T follicular helper cell (primary cell): ENCODE data around the gene NFU1.

Experiments
- DNase-seq: peaks from one replicate; pipeline ENCODE4 v3.0.0-alpha.2; 2020; ENCODE audit warnings: low read depth
- total RNA-seq, 2 experiments: gene quantifications; one replicate each; lab custom pipeline; 2026; lab: John Stamatoyannopoulos, UW

The NFU1 gene
- total RNA-seq: 15.7 to 18.3 reads per million in 2 experiments

- DNase-seq: peak; percentile 68
These were observed at the start of gene NFU1 for GRCh38 chr2:69436938-69437750. TSS of gene NFU1 (minus strand) at chr2:69437435. CDS start at chr2:69437422, 13 bp downstream.

- DNase-seq: no peak
These were observed 46.5 kb upstream of the NFU1 start for GRCh38 chr2:69483696-69484095.

- no peak for DNase-seq
These were observed 45.8 kb upstream of the NFU1 start for GRCh38 chr2:69483024-69483423.

- no peak for DNase-seq
These were observed 45.2 kb upstream of the NFU1 start for GRCh38 chr2:69482471-69482870.

- DNase-seq: no peak
These were observed 44.2 kb upstream of the NFU1 start for GRCh38 chr2:69481421-69481820.

- no peak for DNase-seq
These were observed 40.4 kb upstream of the NFU1 start for GRCh38 chr2:69477627-69478026.

GRCh38 chr2:69474688-69475087 is 37.5 kb upstream of the NFU1 start:
- no peak for DNase-seq

- DNase-seq: no peak
These were observed 34.6 kb upstream of the NFU1 start for GRCh38 chr2:69471793-69472192.

GRCh38 chr2:69470911-69471310 is 33.7 kb upstream of the NFU1 start:
- no peak for DNase-seq

GRCh38 chr2:69469784-69470183 is 32.5 kb upstream of the NFU1 start:
- no peak for DNase-seq

GRCh38 chr2:69469375-69469774 is 32.1 kb upstream of the NFU1 start:
- no peak for DNase-seq

- DNase-seq: no peak
These were observed 29.5 kb upstream of the NFU1 start for GRCh38 chr2:69466728-69467127.

GRCh38 chr2:69465513-69466456 is 28.6 kb upstream of the NFU1 start:
- DNase-seq: no peak

GRCh38 chr2:69464575-69464974 is 27.3 kb upstream of the NFU1 start:
- no peak for DNase-seq

GRCh38 chr2:69462780-69463179 is 25.5 kb upstream of the NFU1 start:
- DNase-seq: no peak

- no peak for DNase-seq
These were observed 24.2 kb upstream of the NFU1 start for GRCh38 chr2:69461404-69461803.

- DNase-seq: no peak
These were observed 22.7 kb upstream of the NFU1 start for GRCh38 chr2:69459936-69460335.

- no peak for DNase-seq
These were observed 19.8 kb upstream of the NFU1 start for GRCh38 chr2:69456950-69457445.

GRCh38 chr2:69456154-69456553 is 18.9 kb upstream of the NFU1 start:
- no peak for DNase-seq

GRCh38 chr2:69454976-69455375 is 17.7 kb upstream of the NFU1 start:
- DNase-seq: no peak

GRCh38 chr2:69453475-69454129 is 16.4 kb upstream of the NFU1 start:
- DNase-seq: no peak

- no peak for DNase-seq
These were observed 15.5 kb upstream of the NFU1 start for GRCh38 chr2:69452687-69453086.
